HG03064 (cell line): ENCODE data around the gene PPM1M.

Source experiments
- ATAC-seq: cut with Tn5 transposase; IDR thresholded peaks from one replicate; pipeline ENCODE4 v1.9.1; 2021; ENCODE audit warnings: low read depth; ENCODE audit not compliant: unreplicated experiment

Gene PPM1M

DNA sequence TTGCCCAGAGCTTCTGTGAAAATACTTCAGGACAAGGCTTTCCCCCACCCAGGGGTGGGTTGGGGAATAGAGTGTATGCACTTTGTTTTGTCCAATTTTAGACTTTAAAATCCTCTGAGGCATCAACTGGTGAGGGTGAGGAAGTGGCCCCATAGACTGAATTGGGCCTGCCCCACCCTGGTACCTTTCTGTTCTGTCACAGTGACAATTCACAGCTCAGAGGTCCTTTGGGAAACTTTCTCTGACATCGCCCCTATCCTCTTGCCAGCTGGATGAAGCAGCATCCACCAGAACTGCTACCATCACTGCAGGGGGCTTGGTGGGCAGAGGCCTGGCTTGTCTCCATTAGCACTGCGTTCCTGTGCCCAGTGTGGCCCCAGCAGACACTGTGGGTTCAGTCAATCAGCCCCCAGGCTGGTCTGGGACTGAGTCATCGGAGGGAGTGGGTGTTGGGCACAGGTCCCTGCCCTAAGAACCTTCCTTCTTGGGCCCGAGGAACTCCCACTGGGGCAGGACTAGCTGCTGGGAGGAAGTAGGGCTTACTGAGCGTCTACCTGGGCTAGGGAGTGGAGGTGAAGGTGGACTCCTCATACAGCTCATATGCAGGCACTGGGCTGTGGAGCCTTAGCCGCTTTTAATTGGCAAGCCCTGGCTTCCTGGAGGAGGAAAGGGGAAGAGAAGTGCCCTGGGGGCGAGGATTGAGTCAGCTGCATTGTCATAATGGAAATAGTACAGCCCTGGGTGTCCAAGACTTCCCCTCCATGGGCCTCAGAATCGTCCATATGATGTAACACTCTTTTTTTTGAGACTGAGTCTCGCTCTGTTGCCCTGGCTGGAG lies 1.5 kb upstream of the PPM1M start:
- no peak for ATAC-seq

DNA sequence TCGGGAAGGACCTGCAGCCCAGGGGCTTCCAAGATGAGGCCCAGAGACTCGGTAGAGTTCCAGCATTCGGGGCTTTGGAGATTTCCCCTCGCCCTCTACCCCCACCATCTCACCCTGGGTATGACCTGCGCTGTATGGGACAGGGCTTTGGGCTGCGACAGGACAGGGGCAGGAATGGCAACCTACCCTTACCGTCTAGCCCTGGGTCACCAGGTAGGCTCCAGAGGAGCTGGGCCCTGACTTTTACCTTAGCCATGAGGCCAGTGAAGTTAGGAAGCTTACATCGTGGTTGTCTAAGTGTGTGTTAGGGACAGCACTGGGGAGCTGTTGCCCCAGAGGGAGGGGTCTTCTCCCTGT lies 683 bp downstream of the PPM1M start:
- no peak for ATAC-seq

DNA sequence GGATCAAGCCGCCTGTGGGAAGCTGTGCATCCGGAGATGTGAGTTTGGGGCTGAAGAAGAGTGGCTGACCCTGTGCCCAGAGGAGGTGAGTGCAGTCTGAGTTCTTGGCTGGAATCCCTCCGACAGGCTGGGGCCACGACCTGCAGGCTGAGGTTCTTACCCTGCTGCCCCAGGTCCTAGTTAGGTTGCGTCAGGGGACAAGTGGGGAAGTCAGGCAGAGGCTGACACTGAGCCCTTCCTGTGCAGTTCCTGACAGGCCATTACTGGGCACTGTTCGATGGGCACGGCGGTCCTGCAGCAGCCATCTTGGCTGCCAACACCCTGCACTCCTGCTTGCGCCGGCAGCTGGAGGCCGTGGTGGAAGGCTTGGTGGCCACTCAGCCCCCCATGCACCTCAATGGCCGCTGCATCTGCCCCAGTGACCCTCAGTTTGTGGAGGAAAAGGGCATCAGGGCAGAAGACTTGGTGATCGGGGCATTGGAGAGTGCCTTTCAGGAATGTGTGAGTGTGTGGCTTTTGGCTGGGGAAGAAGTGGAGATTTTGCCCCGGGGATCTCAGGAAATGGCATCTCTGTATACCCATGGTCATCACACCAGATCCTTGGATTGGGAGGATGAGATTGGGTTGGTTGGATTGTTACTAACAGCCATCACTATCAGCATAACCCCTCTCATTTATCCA lies 1.3 kb downstream of the PPM1M start:
- ATAC-seq = no peak

DNA sequence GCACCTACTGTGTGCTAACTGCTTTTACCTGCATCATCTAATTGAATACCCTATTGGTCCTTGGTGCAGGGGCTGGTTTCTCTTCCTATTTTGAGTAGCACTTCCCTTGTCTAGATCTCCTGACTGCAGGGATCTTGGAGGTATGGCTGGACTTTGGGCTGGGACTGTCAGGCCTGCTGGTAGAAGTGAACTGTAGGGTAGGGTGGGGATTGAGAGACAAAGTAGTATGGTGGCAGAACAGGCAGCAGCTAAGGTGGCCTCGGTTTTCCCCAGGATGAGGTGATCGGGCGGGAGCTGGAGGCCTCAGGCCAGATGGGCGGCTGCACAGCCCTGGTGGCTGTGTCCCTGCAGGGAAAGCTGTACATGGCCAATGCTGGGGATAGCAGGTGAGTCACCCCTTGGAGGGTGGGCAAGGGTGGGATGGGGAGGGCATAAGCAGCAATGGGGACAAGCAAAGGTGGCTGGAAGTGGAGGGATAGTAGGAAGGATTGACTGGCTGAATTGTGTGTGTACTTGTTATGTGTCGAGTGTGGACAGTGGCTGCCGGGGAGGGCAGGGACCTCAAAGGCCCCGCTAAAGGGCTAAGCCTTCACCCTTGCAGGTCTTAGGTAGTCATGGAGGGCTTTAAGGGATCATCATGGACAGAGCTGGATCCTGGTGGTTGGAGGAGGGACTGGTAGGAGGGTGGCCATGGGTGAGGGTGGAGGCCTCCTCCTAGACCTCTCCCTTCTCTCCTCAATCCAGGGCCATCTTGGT lies 2.0 kb downstream of the PPM1M start:
- ATAC-seq = no peak

DNA sequence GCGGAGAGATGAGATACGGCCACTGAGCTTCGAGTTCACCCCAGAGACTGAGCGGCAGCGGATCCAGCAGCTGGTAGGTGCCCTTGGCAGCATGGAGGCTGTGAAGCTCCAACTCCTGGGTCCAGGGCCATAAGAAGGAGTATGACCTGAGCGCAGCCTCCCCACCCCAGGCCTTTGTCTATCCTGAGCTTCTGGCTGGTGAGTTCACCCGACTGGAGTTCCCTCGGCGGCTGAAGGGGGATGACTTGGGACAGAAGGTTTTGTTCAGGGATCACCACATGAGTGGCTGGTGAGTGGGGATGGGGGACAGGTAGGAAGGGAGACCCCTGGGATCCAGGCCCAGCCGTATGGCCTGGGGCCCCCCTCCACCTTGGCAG lies 2.6 kb downstream of the PPM1M start:
- no peak for ATAC-seq

DNA sequence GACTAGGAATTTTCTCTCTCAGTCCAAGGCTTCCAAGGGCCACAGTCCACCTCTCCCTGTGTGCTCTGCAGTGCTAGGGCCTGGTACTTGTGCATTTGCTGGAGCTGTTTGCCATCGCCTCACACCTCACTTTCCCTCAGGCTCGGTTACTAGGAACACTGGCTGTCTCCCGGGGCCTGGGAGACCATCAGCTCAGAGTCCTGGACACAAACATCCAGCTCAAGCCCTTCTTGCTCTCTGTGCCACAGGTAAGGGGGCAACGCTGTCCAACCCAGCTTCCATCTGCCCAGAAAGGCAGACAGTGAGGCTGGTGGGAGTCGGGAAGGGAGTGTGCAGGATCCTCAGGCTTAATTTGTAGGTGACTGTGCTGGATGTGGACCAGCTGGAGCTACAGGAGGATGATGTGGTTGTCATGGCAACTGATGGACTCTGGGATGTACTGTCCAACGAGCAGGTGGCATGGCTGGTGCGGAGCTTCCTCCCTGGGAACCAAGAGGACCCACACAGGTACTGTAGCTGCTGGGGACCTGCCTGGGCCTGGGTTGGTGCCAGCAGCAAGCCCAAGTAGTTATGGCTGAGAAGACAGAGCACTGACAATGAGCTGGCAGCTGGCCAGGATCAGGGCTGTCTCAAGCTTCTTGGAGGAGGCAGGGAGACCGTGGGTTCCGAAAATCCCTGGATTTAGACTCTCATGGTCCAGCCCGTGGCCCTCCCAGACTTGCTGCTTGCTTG lies 3.4 kb downstream of the PPM1M start:
- no peak for ATAC-seq

DNA sequence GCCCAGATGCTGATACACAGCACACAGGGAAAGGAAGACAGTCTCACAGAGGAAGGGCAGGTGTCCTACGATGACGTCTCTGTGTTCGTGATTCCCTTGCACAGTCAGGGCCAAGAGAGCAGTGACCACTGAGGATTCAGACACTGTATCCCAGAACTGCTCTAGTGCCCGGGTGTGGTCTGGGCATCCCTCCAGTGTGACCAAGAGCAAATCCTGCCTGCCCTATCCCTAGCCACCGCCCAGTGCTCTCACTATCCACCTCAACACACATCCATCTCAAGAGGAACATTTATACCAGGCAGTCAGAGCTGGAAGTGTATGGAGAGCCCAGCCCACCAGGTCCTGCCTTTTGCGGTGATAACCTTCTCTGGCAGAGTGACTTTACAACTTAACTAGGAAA lies 4.1 kb downstream of the PPM1M start:
- ATAC-seq = no peak

DNA sequence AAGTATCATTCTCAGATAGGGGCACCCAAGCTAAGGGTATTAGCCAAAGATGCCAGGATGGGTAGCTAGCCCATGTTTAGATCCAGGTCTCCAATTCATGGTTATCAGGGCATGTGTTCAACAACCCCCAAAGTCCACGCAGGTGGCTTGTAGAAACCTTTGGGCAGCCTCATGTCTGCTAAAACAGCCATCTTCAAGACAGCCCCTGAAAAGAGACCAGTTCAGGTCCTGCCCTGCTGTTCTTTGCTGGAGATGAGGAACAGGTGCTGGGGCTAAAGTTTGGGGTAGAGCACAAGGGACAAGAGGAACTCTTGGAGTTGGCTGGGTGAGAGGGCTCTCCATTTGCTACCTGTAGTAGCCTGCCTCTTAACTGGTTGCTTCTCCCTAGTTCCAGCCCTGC lies 4.6 kb downstream of the PPM1M start:
- ATAC-seq = no peak

DNA sequence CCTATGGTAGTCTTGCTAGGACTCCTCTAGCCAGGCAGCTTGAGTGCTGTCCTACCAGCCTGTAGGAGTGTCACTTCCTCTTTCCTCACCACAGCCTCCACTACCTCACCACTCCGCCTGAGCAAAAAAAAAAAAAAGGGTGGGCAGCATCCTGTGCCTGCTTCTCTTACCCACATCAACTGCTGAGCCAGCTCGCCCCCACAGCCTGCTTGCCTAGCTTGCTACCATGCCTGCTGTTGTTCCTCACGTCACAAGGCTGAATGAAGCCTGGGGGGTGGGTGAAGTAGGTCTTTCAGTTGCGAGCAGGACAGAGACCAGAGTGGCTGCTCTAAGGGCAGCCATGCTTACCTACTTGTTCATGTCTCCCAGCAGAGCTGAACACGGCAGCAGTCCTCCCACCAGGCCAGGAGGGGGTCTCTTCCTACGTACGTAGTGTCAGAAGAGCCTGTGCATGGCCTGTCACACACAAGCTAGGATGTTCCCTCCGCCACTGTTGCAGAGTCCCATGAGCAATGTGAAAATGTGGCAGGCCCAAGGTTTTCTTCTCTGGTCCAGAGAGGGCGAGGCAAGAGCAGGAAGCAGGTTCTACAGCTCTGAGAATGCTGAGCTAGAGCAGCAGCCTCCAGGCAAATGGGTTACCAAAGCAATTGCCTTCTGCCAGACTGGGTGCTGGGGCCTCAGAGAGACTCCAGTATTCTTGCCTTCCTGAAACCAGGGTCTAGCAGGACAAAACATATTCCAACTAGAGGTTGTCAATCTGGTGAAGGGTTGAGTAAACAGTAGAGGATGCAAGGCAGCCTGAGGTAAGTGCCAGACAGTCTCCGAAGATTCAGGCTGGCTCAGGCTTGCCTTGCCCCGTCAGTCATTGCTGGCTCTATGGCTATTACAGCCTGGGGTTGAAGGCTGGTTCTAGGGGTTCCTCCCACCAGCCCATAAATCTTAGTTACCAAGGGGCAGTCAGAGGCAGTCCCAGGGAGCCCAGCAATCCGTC lies 8.1 kb downstream of the PPM1M start:
- peak; percentile 93 for ATAC-seq

DNA sequence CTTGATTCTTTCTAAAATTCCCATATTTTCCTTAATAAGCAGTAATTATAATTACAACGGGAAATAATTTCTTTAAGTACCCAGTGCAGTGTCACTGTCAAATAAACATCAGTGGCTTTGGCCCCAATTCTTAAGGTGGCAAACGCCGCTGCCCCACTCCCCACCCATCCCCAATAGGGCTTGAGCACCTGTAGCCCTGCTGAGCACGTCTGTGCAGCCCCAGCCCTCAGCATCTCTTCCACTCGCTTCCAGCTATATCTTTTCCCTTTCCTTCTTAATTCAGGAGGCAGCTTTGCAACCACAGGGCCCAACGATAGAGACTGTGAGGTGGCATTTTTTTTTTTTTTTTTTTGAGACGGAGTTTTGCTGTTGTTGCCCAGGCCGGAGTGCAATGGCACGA lies 9.0 kb downstream of the PPM1M start:
- no peak for ATAC-seq

DNA sequence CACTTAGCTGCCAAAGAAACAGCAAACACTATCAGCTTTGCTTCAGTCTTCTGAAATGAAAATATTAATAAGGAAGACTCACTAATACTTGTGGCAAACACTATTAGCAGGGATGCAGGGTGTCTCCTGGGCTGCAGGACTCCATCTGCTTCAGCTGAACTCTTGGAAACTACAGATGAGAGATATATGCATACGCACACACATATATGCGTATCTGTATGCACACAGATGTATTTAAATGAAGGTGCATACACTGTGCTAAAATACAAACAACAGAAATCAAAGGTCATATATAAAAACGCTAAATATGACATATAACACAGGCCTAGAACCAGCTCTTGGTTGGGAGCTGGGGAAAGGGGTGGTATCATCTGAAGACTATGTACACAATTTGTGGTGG lies 10.6 kb downstream of the PPM1M start:
- no peak for ATAC-seq

DNA sequence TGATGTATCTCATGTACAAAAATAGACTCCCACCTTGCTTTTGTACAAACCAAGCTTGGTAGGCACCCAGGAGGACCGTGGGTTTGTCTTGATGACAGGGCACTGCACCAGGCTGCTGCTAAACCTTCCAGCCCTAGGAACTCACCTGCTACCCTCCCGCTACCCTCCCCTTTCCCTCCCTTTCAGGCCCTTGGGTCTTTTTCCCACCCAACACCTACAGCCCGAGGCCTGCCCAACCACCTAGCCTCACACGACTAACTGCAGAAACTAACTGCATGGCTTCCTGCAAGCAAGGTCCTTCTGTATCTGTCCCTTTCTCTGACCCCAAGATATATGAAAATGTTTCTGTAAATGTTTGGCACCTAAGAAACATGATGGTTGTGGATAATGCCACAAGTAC lies 11.1 kb downstream of the PPM1M start:
- ATAC-seq = no peak

DNA sequence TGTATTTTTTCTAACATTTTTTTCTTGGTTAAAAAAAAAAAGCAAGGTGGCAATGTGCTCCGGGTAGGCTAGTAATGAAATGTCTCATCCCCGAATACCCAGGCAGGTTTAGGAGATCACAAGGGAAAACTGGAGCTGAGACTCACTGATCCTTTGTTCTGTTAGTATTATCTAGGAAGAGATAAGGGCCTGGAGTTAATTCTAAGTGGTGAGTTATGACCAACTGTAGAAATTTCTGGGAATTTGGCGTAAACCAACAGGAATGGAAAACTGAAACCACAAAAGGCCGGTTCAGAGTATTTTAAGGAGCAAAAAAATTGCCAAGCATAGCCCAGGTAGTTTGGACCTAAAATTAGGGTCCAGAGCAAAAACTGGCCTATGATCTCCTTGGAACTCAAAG lies 12.4 kb downstream of the PPM1M start:
- ATAC-seq = no peak

DNA sequence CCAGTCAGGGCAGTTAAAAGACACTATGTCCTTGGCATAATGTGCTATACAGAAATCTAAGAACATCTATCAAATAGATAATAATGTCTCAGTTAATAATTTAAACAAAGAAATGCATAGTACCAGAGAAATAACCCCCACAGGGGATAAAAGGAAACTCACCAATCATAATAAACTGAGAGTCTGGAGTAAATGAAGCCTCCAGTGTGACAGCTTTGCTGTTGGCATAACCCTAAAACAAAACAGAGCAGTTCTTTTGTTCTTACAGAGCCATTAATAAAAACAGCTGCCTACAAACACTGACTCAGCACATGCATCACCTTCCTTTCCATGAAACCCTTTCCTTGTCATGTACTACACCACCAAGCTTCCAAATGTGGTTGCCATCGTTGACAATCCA lies 13.5 kb downstream of the PPM1M start:
- no peak for ATAC-seq

DNA sequence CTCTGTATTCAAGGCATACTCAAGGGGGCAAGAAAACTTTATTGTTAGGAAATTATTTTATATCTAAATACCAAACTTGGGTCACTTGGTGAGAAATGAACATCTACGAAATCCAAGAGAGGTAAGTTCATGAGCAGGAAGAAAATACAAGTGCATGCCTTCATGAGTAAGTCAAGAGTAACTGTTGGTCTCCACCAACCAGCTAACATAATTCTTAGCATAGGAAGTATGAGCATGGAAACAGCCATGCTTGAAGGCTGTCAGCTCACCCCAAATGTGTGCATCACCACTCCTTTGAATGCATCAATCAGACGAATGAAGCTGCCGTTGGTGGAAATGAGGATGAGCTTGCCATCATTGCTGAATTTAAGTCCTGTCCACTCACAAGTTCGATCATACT lies 13.9 kb downstream of the PPM1M start:
- no peak for ATAC-seq

DNA sequence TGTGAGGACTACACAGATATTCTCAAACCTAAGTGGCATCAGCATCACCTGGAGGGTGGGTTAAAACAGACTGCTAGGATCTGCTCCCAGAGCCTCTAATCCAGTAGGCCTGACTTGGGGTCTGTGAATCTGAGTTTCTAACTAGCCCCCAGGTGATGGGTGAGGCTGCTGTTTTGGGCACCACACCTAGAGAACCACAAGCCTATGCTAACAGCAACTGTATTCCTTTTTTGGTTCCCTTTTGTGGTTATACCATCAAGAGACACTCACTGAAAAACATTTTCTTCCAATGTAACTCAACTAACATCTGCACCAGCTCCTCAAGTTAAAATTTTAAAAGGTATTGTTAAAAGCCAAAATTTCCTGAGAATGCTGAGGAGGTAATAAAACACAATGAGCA lies 16.9 kb downstream of the PPM1M start:
- no peak for ATAC-seq

DNA sequence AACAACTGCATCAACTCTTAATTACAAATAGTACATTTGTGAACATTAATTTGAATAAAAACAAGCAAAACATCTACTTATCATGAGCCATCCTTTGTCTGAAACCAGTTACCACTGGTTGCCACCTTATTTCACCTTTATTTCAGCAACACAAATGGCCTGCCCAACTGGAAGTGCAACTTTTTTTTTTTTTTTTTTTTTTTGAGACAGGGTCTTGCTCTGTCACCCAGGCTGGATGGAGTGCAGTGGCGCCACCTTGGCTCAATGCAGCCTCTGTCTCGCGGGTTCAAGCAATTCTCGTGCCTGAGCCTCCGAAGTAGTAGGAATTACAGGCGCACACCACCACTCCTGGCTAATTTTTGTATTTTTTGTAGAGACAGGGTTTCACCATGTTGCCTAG lies 19.8 kb downstream of the PPM1M start:
- no peak for ATAC-seq

DNA sequence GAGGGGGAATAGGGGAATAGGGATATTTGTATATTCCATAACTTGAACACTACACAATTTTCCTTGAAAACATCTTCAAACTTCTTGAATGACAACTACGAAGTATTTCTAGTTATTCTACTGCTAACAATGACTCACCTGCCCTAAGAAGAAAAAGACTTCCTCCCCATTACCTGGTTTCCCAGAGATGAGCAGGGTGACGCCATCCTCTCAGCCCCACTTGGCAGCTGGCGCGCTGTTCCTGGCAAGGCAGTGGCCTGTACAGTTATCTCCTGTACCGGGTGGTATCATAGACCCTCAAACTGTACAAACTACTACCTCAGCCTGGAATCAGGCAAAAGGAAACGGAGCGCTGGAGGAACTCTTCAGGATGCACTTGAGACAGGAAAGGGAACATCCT lies 22.5 kb downstream of the PPM1M start:
- ATAC-seq = no peak

DNA sequence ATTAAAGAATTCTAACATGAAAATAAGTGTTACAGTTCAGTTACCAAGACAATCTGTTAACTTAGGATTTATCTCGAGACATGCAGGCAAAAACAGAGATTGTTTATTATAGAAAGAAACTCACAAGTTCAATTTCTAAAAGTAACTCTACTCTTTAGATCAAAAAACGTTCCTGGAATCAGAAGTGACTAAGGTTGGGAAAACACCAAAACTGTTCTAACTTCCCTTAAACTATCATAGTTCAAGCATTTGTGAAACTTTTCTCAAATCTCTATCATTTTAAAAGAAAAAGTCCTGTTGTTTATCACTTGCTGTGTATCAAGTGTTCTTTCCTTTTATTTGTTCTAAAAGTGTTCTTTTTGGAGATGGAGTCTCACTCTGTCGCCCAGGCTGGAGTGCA lies 24.2 kb downstream of the PPM1M start:
- no peak for ATAC-seq

DNA sequence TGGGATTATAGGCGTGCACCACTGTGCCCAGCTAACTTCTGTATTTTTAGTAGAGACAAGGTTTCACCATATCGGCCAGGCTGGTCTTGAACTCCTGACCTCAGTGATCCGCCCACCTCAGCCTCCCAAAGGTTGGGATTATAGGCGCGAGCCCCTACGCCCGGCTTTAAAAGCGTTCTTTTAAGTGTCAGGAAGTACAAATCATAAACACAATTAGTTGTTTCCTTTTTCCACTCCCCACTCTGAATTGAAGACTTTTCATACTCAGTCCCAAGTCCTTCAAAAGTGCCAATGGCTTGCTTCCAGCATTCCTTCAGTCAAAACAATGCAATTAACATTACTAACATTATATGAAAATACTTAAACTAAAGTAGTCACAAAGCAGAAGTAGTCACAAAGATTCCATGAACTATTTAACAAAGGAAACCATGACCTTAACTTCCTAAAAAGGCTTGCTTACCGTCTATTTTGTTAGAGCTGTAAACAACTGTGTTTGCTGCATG lies 24.7 kb downstream of the PPM1M start:
- ATAC-seq = no peak
